Measurements from ENCODE around the gene FBXW8.

The FBXW8 gene

GRCh38 chr12:116924558-116925453, 14.1 kb downstream of the FBXW8 start:
- peak; percentile 13 for DNase-seq (ENCODE audit: low spot score)

DNA sequence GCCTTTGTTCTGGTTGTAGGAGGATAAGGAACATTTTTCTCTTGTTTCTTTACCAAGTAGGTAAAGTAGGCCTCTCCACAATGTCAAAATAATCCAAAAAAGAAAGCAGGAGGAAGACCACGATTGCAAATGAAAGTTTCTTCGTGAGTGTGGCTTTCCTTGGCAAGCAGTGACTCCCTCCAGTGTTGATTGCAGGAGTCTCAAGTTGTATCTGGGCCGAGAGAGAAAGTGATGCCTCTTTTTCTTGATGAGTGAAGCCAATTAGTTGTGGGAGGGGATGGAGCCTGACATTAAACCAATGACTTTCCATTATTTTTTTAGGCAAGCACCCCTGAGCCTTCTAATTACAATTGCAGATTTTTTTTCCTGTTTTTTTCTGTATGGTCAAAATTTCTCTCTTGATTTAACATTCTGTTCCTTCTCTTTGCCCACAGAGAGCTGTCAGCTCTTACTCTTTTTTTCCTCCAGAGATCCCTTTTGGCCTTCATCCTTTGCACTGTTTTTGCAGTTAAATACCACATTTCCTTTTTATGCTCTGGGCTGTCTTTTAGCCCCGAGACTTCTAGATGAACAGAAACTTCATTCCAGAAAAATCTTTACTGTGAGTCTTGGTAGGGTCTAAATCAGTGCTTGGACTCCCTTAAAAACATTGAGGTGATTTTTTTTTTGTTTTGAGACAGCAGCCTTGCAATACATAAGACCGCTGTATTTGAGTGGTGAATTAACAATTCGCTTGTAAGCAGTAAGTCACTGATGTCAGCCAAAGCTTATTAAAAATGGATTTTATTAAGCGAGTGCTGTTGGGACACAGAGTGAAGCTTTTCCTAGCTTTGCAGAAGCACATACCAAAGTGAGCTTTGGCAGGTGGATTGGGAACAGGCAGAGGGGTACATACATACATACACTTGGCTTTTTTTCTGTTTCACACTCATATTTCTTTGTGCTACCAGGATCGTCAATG, 15.8 kb downstream of the FBXW8 start:
- DNase-seq (ENCODE audit: low spot score), result no peak

GRCh38 chr12:116927244-116927940, 16.6 kb downstream of the FBXW8 start:
- DNase-seq (ENCODE audit: low spot score), result no peak

GRCh38 chr12:116928504-116928903, 17.8 kb downstream of the FBXW8 start:
- DNase-seq (ENCODE audit: low spot score), result no peak

DNA sequence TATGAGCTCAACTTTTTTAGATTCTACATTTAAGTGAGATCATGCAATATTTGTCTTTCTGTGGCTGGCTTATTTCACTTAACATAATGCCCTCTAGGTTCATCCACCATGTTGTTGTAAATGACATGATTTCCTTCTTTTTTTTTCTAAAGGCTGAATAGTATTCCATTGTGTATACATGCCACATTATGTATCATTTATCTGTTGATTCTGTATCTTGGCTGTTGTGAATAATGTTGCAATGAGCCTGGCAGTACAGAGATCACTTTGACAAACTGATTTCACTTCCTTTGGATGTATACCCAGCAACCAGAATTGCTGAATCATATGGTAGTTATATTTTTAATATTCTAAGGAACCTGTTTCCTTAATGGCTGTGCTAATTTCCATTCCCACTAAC, 19.1 kb downstream of the FBXW8 start:
- no peak for DNase-seq (ENCODE audit: low spot score)

GRCh38 chr12:116931665-116932064, 20.9 kb downstream of the FBXW8 start:
- DNase-seq (ENCODE audit: low spot score), result no peak

DNA sequence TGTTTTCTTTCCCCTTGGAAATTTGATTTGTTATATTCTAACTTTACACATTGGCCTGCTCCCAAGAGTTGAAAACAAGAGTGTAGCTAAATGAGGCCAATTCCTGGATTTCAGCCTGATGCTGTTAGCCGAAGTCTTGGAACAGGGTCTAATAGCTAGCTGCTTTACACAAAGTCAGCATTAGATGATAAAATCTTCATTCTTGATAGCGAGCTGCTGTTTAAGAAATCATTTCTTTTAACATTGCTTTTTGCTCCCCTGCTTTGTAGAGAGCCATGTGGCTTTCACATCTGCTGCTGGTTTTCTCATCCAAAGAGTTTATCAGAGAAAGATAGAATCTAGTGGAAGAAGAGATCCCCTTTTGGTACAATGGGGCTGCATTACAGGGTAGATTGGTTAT, 22.3 kb downstream of the FBXW8 start:
- DNase-seq (ENCODE audit: low spot score), result no peak

GRCh38 chr12:116933512-116934246, 22.9 kb downstream of the FBXW8 start:
- DNase-seq (ENCODE audit: low spot score), result no peak

GRCh38 chr12:116934908-116935705, 24.4 kb downstream of the FBXW8 start:
- no peak for DNase-seq (ENCODE audit: low spot score)

DNA sequence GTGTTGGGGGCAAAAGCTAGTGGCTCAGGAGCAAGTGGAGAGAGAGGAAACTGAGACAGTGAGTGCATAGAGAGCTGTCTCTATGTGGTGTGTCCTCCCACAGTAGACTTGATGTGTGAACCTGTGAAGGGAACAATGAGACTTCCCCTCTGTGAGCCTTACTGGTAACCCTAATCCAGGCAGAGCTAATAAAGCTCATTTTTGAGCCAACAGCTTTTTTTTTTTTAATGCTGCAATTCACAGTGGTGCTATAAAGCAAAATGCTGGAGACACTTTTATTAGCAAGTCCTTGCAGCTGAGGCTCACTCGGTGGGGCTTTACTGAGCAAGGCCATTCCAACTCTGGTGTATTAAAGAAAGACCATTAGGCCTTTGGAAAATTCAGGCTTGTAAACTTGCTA, 26.9 kb downstream of the FBXW8 start:
- no peak for DNase-seq (ENCODE audit: low spot score)

GRCh38 chr12:116939734-116940133, 29.0 kb downstream of the FBXW8 start:
- no peak for DNase-seq (ENCODE audit: low spot score)

DNA sequence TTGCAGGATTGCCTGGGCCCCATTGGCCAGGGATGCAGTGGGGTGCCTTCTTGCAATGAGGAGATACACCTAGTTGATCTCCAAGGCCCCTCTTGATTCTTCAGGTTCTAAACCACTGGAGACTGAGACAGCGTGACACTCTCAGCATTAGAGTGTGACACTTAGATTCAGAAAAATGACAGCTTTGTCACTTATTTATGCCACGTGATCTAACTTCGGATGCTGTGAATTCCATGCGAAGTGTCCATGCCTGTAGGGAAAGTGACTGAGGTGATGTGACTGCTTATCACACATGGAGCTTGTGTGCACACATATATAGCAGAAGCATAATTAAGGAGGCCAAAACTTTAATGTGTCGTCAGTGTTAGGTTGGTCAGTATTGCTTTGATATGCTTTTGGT, 30.4 kb downstream of the FBXW8 start:
- no peak for DNase-seq (ENCODE audit: low spot score)

GRCh38 chr12:116943419-116944372, 32.9 kb downstream of the FBXW8 start:
- DNase-seq (ENCODE audit: low spot score), result no peak

- no peak for DNase-seq (ENCODE audit: low spot score)
Measured at GRCh38 chr12:116945886-116946550, 35.3 kb downstream of the FBXW8 start.

- DNase-seq (ENCODE audit: low spot score), result no peak
Measured at GRCh38 chr12:116948298-116948697, 37.5 kb downstream of the FBXW8 start.

- DNase-seq (ENCODE audit: low spot score), result no peak
Measured at GRCh38 chr12:116950628-116951325, 40.0 kb downstream of the FBXW8 start.

DNA sequence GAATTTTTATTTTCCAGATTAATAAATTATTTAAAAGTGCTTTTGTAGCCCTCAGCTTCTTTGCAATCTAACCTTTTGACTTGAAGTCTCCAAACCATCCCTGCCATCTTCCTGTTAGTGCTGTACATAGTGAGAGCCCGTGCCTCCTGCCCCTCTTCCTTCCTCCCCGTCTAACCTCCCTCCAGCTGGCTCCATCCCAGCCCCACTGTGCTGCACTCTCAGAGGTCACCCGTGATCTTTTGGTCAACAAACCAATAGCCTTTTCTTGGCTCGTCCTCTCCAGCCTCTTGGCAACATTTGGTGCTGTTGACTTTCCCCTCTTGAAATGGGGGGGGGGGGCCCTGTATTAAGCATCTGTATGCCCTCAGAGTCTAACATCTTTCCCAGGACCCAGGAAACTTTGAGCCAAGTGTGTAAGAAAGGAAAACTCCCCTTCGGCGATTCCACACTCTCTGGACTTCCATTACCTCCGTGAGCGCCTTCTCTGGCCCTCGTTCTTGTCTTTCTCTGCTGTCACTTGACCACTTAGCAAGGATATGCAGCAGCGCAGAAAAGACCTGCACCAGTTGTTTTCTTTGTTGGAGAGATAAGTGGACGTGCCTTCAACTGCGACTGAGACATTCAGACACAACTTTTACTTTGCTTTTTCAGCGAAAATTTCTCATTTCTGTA, 44.1 kb downstream of the FBXW8 start:
- no peak for DNase-seq (ENCODE audit: low spot score)
